Measurements from ENCODE around the gene GNMT. TPM values are rescaled to one million over a fixed set of nuclear protein-coding genes. Genes with fewer than 3 reads are reported as not detected.

GNMT gene
- polyA plus RNA-seq, 1 experiment = 0.07 TPM

GRCh38 chr6:42963179-42963854 lies 2.8 kb downstream of the GNMT start:
- Histone ChIP-seq H3K9me3 (ENCODE audit: control insufficient read depth, insufficient read depth, low read length) (no peaks in the 10 kb centered on the region; the same call in 1 of the 2 replicates), H3K4me3 (ENCODE audit: low read depth, low read length) (no peak overlapping the region), H3K27me3 (ENCODE audit: control insufficient read depth, insufficient read depth, low read length) (no peaks in the 10 kb centered on the region), H3K27ac (ENCODE audit: low read depth, low read length) (no peak overlapping the region)
- no peak for TF ChIP-seq CTCF (IDR thresholded peaks at IDR 0.05; ENCODE audit: low read depth, low read length)
- ChIA-PET POLR2A (no interaction called here), CTCF (interaction anchor here (0.8 kb wide), 1 partner anchor 16 kb away, joined by 3 read pairs; the partner anchor contains the start of gene PEX6)
- no peak for DNase-seq (ENCODE audit: low read depth, low spot score)

GRCh38 chr6:42963855-42964605 lies 3.5 kb downstream of the GNMT start:
- H3K9me3 ChIP-seq (ENCODE audit: control insufficient read depth, insufficient read depth, low read length) = no peaks in the 10 kb centered on the region; the same call in 1 of the 2 replicates
- peak; percentile 20 for DNase-seq (ENCODE audit: low read depth, low spot score)
- H3K27me3 ChIP-seq (ENCODE audit: control insufficient read depth, insufficient read depth, low read length) = no peaks in the 10 kb centered on the region
- peak; percentile 41 for TF ChIP-seq CTCF (IDR thresholded peaks at IDR 0.05; ENCODE audit: low read depth, low read length)
- CTCF ChIA-PET = interaction anchor here (0.6 to 1.2 kb wide), 3 partner anchors 33 to 1337 kb away, joined by 3 read pairs; no protein-coding TSS in a partner anchor
- POLR2A ChIA-PET = interaction anchor here (0.6 kb wide), 1 partner anchor 103 kb away, joined by 5 read pairs; no protein-coding TSS in a partner anchor
- H3K4me3 ChIP-seq (ENCODE audit: low read depth, low read length) = no peak overlapping the region
- H3K27ac ChIP-seq (ENCODE audit: low read depth, low read length) = no peak overlapping the region

GRCh38 chr6:42966571-42966970 lies 6.0 kb downstream of the GNMT start:
- Histone ChIP-seq H3K27me3 (ENCODE audit: control insufficient read depth, insufficient read depth, low read length) (no peaks in the 10 kb centered on the region), H3K4me3 (ENCODE audit: low read depth, low read length) (no peak overlapping the region), H3K9me3 (ENCODE audit: control insufficient read depth, insufficient read depth, low read length) (no peaks in the 10 kb centered on the region; the same call in 1 of the 2 replicates), H3K27ac (ENCODE audit: low read depth, low read length) (no peak overlapping the region)
- TF ChIP-seq CTCF (IDR thresholded peaks at IDR 0.05; ENCODE audit: low read depth, low read length) = no peak
- ChIA-PET CTCF (no interaction called here), POLR2A (interaction anchor here (0.6 to 1.3 kb wide), 2 partner anchors 11 to 12 kb away, joined by 3 to 6 read pairs; partner anchors contain the start of gene PEX6)
- DNase-seq (ENCODE audit: low read depth, low spot score) = no peak

- ChIA-PET CTCF (no interaction called here), POLR2A (interaction anchor here (1.3 to 1.4 kb wide), 2 partner anchors 12 kb away, joined by 3 to 5 read pairs; partner anchors contain the start of gene PEX6)
- Histone ChIP-seq H3K9me3 (ENCODE audit: control insufficient read depth, insufficient read depth, low read length) (no peaks in the 10 kb centered on the region; the same call in 1 of the 2 replicates), H3K27me3 (ENCODE audit: control insufficient read depth, insufficient read depth, low read length) (no peaks in the 10 kb centered on the region), H3K27ac (ENCODE audit: low read depth, low read length) (no peak overlapping the region), H3K4me3 (ENCODE audit: low read depth, low read length) (no peak overlapping the region)
- DNase-seq (ENCODE audit: low read depth, low spot score) = no peak
- TF ChIP-seq CTCF (IDR thresholded peaks at IDR 0.05; ENCODE audit: low read depth, low read length) = no peak
Measured at GRCh38 chr6:42967228-42967627, 6.7 kb downstream of the GNMT start.
